ENCODE results near the gene TAF8. TPM values are rescaled to one million over a fixed set of nuclear protein-coding genes. Genes with fewer than 3 reads are reported as not detected.

Gene TAF8
- total RNA-seq, 1 experiment from 2014 or later: 34.0 TPM

GRCh38 chr6:42046464-42047212, 3.7 kb upstream of the TAF8 start:
- H3K4me1 Mint-ChIP-seq (ENCODE audit: low read depth, unreplicated experiment): peaks cover 44% of the 10 kb centered on the region
- H3K36me3 Mint-ChIP-seq (ENCODE audit: insufficient read depth, unreplicated experiment): peaks cover 54% of the 10 kb centered on the region
- no peaks in the 10 kb centered on the region for H3K27me3 Mint-ChIP-seq (ENCODE audit: unreplicated experiment)
- H3K27ac Mint-ChIP-seq (ENCODE audit: unreplicated experiment): no peak overlapping the region
- H3K4me3 Mint-ChIP-seq (ENCODE audit: low read depth, unreplicated experiment): peak overlapping the region; percentile 95
- H3K9me3 Mint-ChIP-seq (ENCODE audit: low read depth, unreplicated experiment): no peaks in the 10 kb centered on the region
- CTCF ChIA-PET: interaction anchor here (0.6 to 1.0 kb wide), 3 partner anchors 125 to 259 kb away, joined by 3 to 4 read pairs (median 4); partner anchors contain the start of genes BYSL, MED20 and TOMM6
- DNase-seq: no peak
- BruUV-seq (replicated peaks): TSS peak; percentile 16
- no peak for TF ChIP-seq CTCF (IDR thresholded peaks at IDR 0.05; ENCODE audit: unreplicated experiment)
- intact Hi-C loops (cut with micrococcal nuclease; ENCODE audit: unreplicated experiment): loop anchor here (5.0 kb wide), 1 partner anchor 124 kb away; the partner anchor contains the start of genes BYSL and MED20

- TF ChIP-seq CTCF (IDR thresholded peaks at IDR 0.05; ENCODE audit: unreplicated experiment): no peak
- Mint-ChIP-seq H3K4me1 (ENCODE audit: low read depth, unreplicated experiment) (peaks cover 44% of the 10 kb centered on the region), H3K9me3 (ENCODE audit: low read depth, unreplicated experiment) (no peaks in the 10 kb centered on the region), H3K36me3 (ENCODE audit: insufficient read depth, unreplicated experiment) (peaks cover 55% of the 10 kb centered on the region), H3K27me3 (ENCODE audit: unreplicated experiment) (no peaks in the 10 kb centered on the region), H3K27ac (ENCODE audit: unreplicated experiment) (no peak overlapping the region), H3K4me3 (ENCODE audit: low read depth, unreplicated experiment) (peak overlapping the region; percentile 95)
- CTCF ChIA-PET: interaction anchor here (1.0 to 3.7 kb wide), 3 partner anchors 126 to 260 kb away, joined by 4 to 15 read pairs (median 5); partner anchors contain the start of genes BYSL, MED20 and TOMM6
- no peak for DNase-seq
- intact Hi-C loops (cut with micrococcal nuclease; ENCODE audit: unreplicated experiment): loop anchor here (5.0 kb wide), 1 partner anchor 125 kb away; the partner anchor contains the start of genes BYSL and MED20
- BruUV-seq (replicated peaks): no TSS peak
Measured at GRCh38 chr6:42047213-42047590, 3.1 kb upstream of the TAF8 start.

GRCh38 chr6:42047790-42048405, 2.4 kb upstream of the TAF8 start:
- TF ChIP-seq CTCF (IDR thresholded peaks at IDR 0.05; ENCODE audit: unreplicated experiment): no peak
- CTCF ChIA-PET: interaction anchor here (1.0 to 3.7 kb wide), 3 partner anchors 127 to 261 kb away, joined by 5 to 15 read pairs (median 6); partner anchors contain the start of genes BYSL, MED20 and TOMM6
- H3K36me3 Mint-ChIP-seq (ENCODE audit: insufficient read depth, unreplicated experiment): peaks cover 59% of the 10 kb centered on the region
- H3K27me3 Mint-ChIP-seq (ENCODE audit: unreplicated experiment): no peaks in the 10 kb centered on the region
- peak overlapping the region; percentile 95 for H3K4me3 Mint-ChIP-seq (ENCODE audit: low read depth, unreplicated experiment)
- H3K4me1 Mint-ChIP-seq (ENCODE audit: low read depth, unreplicated experiment): peaks cover 44% of the 10 kb centered on the region
- intact Hi-C loops (cut with micrococcal nuclease; ENCODE audit: unreplicated experiment): loop anchor here (5.0 kb wide), 1 partner anchor 126 kb away; the partner anchor contains the start of genes BYSL and MED20
- peak overlapping the region; percentile 61 for H3K27ac Mint-ChIP-seq (ENCODE audit: unreplicated experiment)
- no peak for DNase-seq
- H3K9me3 Mint-ChIP-seq (ENCODE audit: low read depth, unreplicated experiment): no peaks in the 10 kb centered on the region
- no TSS peak for BruUV-seq (replicated peaks)

- H3K27me3 Mint-ChIP-seq (ENCODE audit: unreplicated experiment): no peaks in the 10 kb centered on the region
- intact Hi-C loops (cut with micrococcal nuclease; ENCODE audit: unreplicated experiment): loop anchor here (5.0 kb wide), 1 partner anchor 127 kb away; the partner anchor contains the start of genes BYSL and MED20
- H3K36me3 Mint-ChIP-seq (ENCODE audit: insufficient read depth, unreplicated experiment): peaks cover 72% of the 10 kb centered on the region
- CTCF ChIA-PET: interaction anchor here (0.6 to 3.7 kb wide), 3 partner anchors 73 to 262 kb away, joined by 3 to 15 read pairs (median 5); partner anchors contain the start of gene TOMM6
- no TSS peak for BruUV-seq (replicated peaks)
- no peaks in the 10 kb centered on the region for H3K9me3 Mint-ChIP-seq (ENCODE audit: low read depth, unreplicated experiment)
- no peak for DNase-seq
- TF ChIP-seq CTCF (IDR thresholded peaks at IDR 0.05; ENCODE audit: unreplicated experiment): no peak
- H3K27ac Mint-ChIP-seq (ENCODE audit: unreplicated experiment): peak overlapping the region; percentile 61
- H3K4me1 Mint-ChIP-seq (ENCODE audit: low read depth, unreplicated experiment): peaks cover 37% of the 10 kb centered on the region
- H3K4me3 Mint-ChIP-seq (ENCODE audit: low read depth, unreplicated experiment): peak overlapping the region; percentile 95
Measured at GRCh38 chr6:42049116-42049809, 1.1 kb upstream of the TAF8 start.
